Neural crest cell (in vitro differentiated cells): ENCODE data around the gene OTOG. TPM values are rescaled to one million over a fixed set of nuclear protein-coding genes. Genes with fewer than 3 reads are reported as not detected.

Experiments used
- DNase-seq: peaks from one replicate; pipeline ENCODE4 v3.0.0; 2021; ENCODE audit warnings: low read depth, mixed read lengths, low spot score
- H3K27ac Mint-ChIP-seq: one replicate; pipeline ENCODE4 v1.8.0; 2021; ENCODE audit warnings: mild to moderate bottlenecking, mixed read lengths; ENCODE audit not compliant: unreplicated experiment
- H3K27me3 Mint-ChIP-seq: 2 replicates; pipeline ENCODE4 v1.8.0; 2021; ENCODE audit warnings: low read depth, mild to moderate bottlenecking, mixed read lengths
- H3K36me3 Mint-ChIP-seq: 2 replicates; pipeline ENCODE4 v1.8.0; 2021; ENCODE audit warnings: low read depth, mild to moderate bottlenecking, mixed read lengths
- H3K4me1 Mint-ChIP-seq: 2 replicates; pipeline ENCODE4 v1.8.0; 2021; ENCODE audit warnings: mixed read lengths
- H3K4me3 Mint-ChIP-seq: one replicate; pipeline ENCODE4 v1.8.0; 2021; ENCODE audit warnings: mild to moderate bottlenecking, mixed read lengths
- H3K9me3 Mint-ChIP-seq: 2 replicates; pipeline ENCODE4 v1.8.0; 2021; ENCODE audit warnings: mixed read lengths
- CTCF ChIP-seq: fragments of 200-600 bp; sonication (generic); conservative IDR thresholded peaks from 2 replicates; pipeline ENCODE4 v1.5.0; 2021; ENCODE audit warnings: antibody characterized with exemption, mild to moderate bottlenecking
- total RNA-seq: library from RNA; stranded (reverse); gene quantifications from 2 replicates; pipeline ENCODE4 v1.2.1, GENCODE V29; 2021

OTOG gene
- total RNA-seq, 1 donor from 2014 or later: not detected

- Mint-ChIP-seq H3K4me3 (no peak overlapping the region), H3K27me3 (peaks cover 45% of the 10 kb centered on the region), H3K36me3 (no peaks in the 10 kb centered on the region), H3K27ac (no peak overlapping the region), H3K9me3 (no peaks in the 10 kb centered on the region), H3K4me1 (peaks cover 7% of the 10 kb centered on the region)
- no peak for DNase-seq
- no peak for TF ChIP-seq CTCF
Measured at GRCh38 chr11:17543574-17544180, 3.4 kb upstream of the OTOG start.

- peak; percentile 31 for DNase-seq
- Mint-ChIP-seq H3K4me3 (no peak within 1 kb of the TSS), H3K4me1 (peaks cover 7% of the 10 kb centered on the region), H3K9me3 (no peaks in the 10 kb centered on the region), H3K27me3 (peaks cover 45% of the 10 kb centered on the region), H3K36me3 (no peaks in the 10 kb centered on the region), H3K27ac (no peak within 1 kb of the TSS)
- TF ChIP-seq CTCF: no peak
Measured at GRCh38 chr11:17544181-17544622, 2.9 kb upstream of the OTOG start, which contains the start of gene USH1C. Gene USH1C, minus strand, starts transcription at chr11:17544416. Its CDS starts 109 bp downstream, at chr11:17544307.

- Mint-ChIP-seq H3K27ac (no peak overlapping the region), H3K9me3 (no peaks in the 10 kb centered on the region), H3K27me3 (peaks cover 41% of the 10 kb centered on the region), H3K36me3 (no peaks in the 10 kb centered on the region), H3K4me3 (no peak overlapping the region), H3K4me1 (peaks cover 7% of the 10 kb centered on the region)
- TF ChIP-seq CTCF: no peak
- no peak for DNase-seq
Measured at GRCh38 chr11:17546240-17546639, 819 bp upstream of the OTOG start.

- Mint-ChIP-seq H3K27me3 (peaks cover 32% of the 10 kb centered on the region), H3K27ac (no peak overlapping the region)
- TF ChIP-seq CTCF: no peak
Measured at GRCh38 chr11:17547932-17548331, 873 bp downstream of the OTOG start.

GRCh38 chr11:17548444-17548843 is 1.4 kb downstream of the OTOG start:
- H3K4me3 Mint-ChIP-seq: no peak overlapping the region
- H3K27me3 Mint-ChIP-seq: peaks cover 31% of the 10 kb centered on the region
- DNase-seq: no peak
- H3K4me1 Mint-ChIP-seq: peaks cover 7% of the 10 kb centered on the region
- TF ChIP-seq CTCF: peak; percentile 41
- H3K9me3 Mint-ChIP-seq: no peaks in the 10 kb centered on the region
- H3K27ac Mint-ChIP-seq: no peak overlapping the region
- no peaks in the 10 kb centered on the region for H3K36me3 Mint-ChIP-seq

More at GRCh38 chr11:17547932-17548331, 873 bp downstream of the OTOG start:
- Mint-ChIP-seq H3K4me1 (peaks cover 7% of the 10 kb centered on the region), H3K9me3 (no peaks in the 10 kb centered on the region), H3K36me3 (no peaks in the 10 kb centered on the region), H3K4me3 (no peak overlapping the region)
- DNase-seq: no peak
